Measurements from ENCODE around the gene TSPAN31.

DNA sequence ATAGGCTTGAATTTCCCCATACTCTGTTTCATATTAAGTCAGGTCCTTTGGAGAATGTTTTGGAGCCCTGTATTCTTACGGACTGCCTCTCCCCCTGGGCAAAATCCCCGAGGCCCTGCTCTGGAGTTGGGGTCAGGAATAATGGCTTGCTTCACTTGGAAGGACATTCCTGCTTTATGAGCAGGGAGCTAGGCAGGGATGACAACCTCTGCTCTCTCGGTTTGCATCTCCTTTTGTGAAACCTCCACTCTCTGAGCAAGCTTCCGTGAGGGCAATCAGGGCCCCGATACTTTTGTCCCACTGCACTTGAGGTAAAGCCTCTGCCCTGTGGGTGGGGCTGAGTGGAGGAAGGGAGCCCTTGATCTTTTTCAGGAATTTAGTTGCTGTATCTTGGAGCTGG, 31.6 kb upstream of the TSPAN31 start:
- TF ChIP-seq SP1 (IDR thresholded peaks at IDR 0.05) (no peak), BHLHE40 (IDR thresholded peaks at IDR 0.05; ENCODE audit: borderline replicate concordance) (no peak), TARDBP (IDR thresholded peaks at IDR 0.05) (no peak), SUZ12 (IDR thresholded peaks at IDR 0.05) (no peak), ELF4 (IDR thresholded peaks at IDR 0.05) (no peak), FOXA1 (IDR thresholded peaks at IDR 0.05) (no peak), LEF1 (IDR thresholded peaks at IDR 0.05; ENCODE audit: borderline replicate concordance) (no peak), ARNT (IDR thresholded peaks at IDR 0.05) (no peak), FOXK2 (IDR thresholded peaks at IDR 0.05) (no peak), HDGF (IDR thresholded peaks at IDR 0.05; ENCODE audit: borderline replicate concordance) (no peak), NFRKB (IDR thresholded peaks at IDR 0.05) (no peak), FOXM1 (IDR thresholded peaks at IDR 0.05; ENCODE audit: borderline replicate concordance) (no peak)
- TF ChIP-seq, protein P1, sequence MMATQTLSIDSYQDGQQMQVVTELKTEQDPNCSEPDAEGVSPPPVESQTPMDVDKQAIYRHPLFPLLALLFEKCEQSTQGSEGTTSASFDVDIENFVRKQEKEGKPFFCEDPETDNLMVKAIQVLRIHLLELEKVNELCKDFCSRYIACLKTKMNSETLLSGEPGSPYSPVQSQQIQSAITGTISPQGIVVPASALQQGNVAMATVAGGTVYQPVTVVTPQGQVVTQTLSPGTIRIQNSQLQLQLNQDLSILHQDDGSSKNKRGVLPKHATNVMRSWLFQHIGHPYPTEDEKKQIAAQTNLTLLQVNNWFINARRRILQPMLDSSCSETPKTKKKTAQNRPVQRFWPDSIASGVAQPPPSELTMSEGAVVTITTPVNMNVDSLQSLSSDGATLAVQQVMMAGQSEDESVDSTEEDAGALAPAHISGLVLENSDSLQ (IDR thresholded peaks at IDR 0.05): no peak
